ENCODE measurements around the gene TBC1D22B. TPM values are rescaled to one million over a fixed set of nuclear protein-coding genes. Genes with fewer than 3 reads are reported as not detected.

The TBC1D22B gene
- total and polyA plus RNA-seq, 2 experiments from 2014 or later = 9.1 to 19.9 TPM

DNA sequence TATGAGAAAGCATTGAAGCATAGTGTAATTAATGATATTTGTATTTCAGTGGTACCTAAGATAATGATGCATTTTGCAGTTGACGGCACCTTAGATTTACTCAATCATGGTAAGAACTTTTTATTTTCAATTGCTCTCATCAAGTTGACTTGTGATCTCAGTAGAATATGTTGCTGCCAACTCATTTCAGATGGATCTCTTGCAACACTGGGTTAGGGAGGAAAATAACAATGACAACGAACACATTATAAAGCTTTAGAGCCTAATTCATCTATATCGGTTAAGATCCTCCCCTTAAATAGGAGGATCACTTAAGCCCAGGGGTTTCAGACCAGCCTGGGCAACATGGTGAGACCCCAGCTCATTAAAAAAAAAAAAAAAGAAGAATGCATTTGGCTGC, 18.0 kb upstream of the TBC1D22B start:
- peaks cover 4% of the 10 kb centered on the region; the same call in 1 of the 2 replicates for H3K9me2 ChIP-seq (ENCODE audit: insufficient read depth)
- no peak overlapping the region for H2AFZ ChIP-seq
- no peaks in the 10 kb centered on the region for H3K4me1 ChIP-seq (ENCODE audit: insufficient read depth)
- no peak overlapping the region for H3K4me3 Mint-ChIP-seq
- no peaks in the 10 kb centered on the region for H3K36me3 Mint-ChIP-seq (ENCODE audit: low read depth)
- no peak overlapping the region for H3K27ac Mint-ChIP-seq
- no peak overlapping the region for H3K27ac ChIP-seq (ENCODE audit: low read depth)
- peaks cover 3% of the 10 kb centered on the region; the same call in 1 of the 3 replicates for H3K4me1 Mint-ChIP-seq
- H3K79me2 ChIP-seq (replicated peaks; ENCODE audit: insufficient read depth) = no peaks in the 10 kb centered on the region
- no peaks in the 10 kb centered on the region for H3K36me3 ChIP-seq (ENCODE audit: insufficient read depth)
- H3K27me3 ChIP-seq (ENCODE audit: insufficient read depth) = no peaks in the 10 kb centered on the region
- H4K20me1 ChIP-seq (replicated peaks; ENCODE audit: insufficient read depth) = no peaks in the 10 kb centered on the region
- no peak for DNase-seq (ENCODE audit: low spot score)
- no peak overlapping the region for H3K4me2 ChIP-seq
- ATAC-seq = no peak
- TF ChIP-seq POLR2AphosphoS5 (IDR thresholded peaks at IDR 0.05; ENCODE audit: low read depth) (no peak), EZH2 (IDR thresholded peaks at IDR 0.05; ENCODE audit: low read depth, unreplicated experiment) (no peak), JUNB (IDR thresholded peaks at IDR 0.05; ENCODE audit: unreplicated experiment) (no peak)
- TF ChIP-seq, protein P1, sequence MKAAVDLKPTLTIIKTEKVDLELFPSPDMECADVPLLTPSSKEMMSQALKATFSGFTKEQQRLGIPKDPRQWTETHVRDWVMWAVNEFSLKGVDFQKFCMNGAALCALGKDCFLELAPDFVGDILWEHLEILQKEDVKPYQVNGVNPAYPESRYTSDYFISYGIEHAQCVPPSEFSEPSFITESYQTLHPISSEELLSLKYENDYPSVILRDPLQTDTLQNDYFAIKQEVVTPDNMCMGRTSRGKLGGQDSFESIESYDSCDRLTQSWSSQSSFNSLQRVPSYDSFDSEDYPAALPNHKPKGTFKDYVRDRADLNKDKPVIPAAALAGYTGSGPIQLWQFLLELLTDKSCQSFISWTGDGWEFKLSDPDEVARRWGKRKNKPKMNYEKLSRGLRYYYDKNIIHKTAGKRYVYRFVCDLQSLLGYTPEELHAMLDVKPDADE (IDR thresholded peaks at IDR 0.05) = no peak
- TF ChIP-seq, protein P2, sequence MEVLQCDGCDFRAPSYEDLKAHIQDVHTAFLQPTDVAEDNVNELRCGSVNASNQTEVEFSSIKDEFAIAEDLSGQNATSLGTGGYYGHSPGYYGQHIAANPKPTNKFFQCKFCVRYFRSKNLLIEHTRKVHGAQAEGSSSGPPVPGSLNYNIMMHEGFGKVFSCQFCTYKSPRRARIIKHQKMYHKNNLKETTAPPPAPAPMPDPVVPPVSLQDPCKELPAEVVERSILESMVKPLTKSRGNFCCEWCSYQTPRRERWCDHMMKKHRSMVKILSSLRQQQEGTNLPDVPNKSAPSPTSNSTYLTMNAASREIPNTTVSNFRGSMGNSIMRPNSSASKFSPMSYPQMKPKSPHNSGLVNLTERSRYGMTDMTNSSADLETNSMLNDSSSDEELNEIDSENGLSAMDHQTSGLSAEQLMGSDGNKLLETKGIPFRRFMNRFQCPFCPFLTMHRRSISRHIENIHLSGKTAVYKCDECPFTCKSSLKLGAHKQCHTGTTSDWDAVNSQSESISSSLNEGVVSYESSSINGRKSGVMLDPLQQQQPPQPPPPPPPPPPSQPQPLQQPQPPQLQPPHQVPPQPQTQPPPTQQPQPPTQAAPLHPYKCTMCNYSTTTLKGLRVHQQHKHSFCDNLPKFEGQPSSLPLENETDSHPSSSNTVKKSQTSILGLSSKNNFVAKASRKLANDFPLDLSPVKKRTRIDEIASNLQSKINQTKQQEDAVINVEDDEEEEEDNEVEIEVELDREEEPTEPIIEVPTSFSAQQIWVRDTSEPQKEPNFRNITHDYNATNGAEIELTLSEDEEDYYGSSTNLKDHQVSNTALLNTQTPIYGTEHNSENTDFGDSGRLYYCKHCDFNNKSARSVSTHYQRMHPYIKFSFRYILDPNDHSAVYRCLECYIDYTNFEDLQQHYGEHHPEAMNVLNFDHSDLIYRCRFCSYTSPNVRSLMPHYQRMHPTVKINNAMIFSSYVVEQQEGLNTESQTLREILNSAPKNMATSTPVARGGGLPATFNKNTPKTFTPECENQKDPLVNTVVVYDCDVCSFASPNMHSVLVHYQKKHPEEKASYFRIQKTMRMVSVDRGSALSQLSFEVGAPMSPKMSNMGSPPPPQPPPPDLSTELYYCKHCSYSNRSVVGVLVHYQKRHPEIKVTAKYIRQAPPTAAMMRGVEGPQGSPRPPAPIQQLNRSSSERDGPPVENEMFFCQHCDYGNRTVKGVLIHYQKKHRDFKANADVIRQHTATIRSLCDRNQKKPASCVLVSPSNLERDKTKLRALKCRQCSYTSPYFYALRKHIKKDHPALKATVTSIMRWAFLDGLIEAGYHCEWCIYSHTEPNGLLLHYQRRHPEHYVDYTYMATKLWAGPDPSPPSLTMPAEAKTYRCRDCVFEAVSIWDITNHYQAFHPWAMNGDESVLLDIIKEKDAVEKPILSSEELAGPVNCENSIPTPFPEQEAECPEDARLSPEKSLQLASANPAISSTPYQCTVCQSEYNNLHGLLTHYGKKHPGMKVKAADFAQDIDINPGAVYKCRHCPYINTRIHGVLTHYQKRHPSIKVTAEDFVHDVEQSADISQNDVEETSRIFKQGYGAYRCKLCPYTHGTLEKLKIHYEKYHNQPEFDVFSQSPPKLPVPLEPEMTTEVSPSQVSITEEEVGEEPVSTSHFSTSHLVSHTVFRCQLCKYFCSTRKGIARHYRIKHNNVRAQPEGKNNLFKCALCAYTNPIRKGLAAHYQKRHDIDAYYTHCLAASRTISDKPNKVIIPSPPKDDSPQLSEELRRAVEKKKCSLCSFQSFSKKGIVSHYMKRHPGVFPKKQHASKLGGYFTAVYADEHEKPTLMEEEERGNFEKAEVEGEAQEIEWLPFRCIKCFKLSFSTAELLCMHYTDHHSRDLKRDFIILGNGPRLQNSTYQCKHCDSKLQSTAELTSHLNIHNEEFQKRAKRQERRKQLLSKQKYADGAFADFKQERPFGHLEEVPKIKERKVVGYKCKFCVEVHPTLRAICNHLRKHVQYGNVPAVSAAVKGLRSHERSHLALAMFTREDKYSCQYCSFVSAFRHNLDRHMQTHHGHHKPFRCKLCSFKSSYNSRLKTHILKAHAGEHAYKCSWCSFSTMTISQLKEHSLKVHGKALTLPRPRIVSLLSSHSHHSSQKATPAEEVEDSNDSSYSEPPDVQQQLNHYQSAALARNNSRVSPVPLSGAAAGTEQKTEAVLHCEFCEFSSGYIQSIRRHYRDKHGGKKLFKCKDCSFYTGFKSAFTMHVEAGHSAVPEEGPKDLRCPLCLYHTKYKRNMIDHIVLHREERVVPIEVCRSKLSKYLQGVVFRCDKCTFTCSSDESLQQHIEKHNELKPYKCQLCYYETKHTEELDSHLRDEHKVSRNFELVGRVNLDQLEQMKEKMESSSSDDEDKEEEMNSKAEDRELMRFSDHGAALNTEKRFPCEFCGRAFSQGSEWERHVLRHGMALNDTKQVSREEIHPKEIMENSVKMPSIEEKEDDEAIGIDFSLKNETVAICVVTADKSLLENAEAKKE (CRISPR knock-in tag; IDR thresholded peaks at IDR 0.05) = no peak
- TF ChIP-seq, protein P3, sequence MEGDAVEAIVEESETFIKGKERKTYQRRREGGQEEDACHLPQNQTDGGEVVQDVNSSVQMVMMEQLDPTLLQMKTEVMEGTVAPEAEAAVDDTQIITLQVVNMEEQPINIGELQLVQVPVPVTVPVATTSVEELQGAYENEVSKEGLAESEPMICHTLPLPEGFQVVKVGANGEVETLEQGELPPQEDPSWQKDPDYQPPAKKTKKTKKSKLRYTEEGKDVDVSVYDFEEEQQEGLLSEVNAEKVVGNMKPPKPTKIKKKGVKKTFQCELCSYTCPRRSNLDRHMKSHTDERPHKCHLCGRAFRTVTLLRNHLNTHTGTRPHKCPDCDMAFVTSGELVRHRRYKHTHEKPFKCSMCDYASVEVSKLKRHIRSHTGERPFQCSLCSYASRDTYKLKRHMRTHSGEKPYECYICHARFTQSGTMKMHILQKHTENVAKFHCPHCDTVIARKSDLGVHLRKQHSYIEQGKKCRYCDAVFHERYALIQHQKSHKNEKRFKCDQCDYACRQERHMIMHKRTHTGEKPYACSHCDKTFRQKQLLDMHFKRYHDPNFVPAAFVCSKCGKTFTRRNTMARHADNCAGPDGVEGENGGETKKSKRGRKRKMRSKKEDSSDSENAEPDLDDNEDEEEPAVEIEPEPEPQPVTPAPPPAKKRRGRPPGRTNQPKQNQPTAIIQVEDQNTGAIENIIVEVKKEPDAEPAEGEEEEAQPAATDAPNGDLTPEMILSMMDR (conservative IDR thresholded peaks at IDR 0.05; ENCODE audit: low read depth in 2 of 2) = no peak
- H3K4me3 ChIP-seq = no peak overlapping the region
- peaks cover 4% of the 10 kb centered on the region; the same call in 1 of the 2 replicates for H3F3A ChIP-seq (replicated peaks; ENCODE audit: low read depth)
- H3K27me3 Mint-ChIP-seq (ENCODE audit: insufficient read depth, low read depth, poor library complexity) = peaks cover 4% of the 10 kb centered on the region
- no peaks in the 10 kb centered on the region for H3K9me3 Mint-ChIP-seq
